Measurements from ENCODE around the gene NDUFAF2. TPM values are rescaled to one million over a fixed set of nuclear protein-coding genes. Genes with fewer than 3 reads are reported as not detected.
"Not testable (repeated sequence)": the region's sequence is repeated elsewhere in the genome, so short reads cannot be mapped to it uniquely, and the experiment has no call there.

The NDUFAF2 gene
- total and polyA plus RNA-seq, 2 experiments from 2014 or later, result 28.8 to 51.2 TPM

DNA sequence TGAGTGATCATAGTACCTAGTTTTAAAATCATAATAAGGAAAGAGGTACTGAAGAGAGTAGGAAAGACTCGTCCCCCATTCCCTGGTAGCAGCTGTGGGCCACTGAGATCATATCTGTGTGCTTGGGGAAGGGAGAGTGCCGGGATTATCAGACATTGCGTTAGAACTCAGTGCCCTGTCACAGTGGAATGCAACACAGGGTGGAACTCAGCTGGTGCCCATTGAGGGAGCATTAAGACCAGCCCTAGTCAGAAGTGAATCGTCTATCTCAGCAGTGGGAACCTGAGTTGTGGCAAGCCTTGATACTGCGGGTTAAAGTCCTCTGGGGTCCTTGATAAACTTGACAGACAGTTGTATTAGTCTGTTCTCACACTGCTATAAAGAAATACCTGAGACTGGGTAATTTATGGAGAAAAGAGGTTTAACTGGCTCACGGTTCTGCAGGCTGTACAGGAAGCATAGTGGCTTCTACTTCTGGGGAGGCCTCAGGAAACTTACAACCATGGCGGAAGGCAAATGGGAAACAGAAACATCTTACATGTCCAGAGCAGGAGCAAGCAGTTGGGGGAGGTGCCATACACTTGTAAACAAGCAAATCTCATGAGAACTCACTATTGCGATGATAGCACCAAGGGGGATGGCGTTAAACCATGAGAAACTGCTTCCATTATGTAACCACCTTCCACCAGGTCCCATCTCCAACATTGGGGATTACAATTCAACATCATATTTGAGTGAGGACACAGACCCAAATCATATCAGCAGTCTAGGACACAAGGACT, 33.1 kb downstream of the NDUFAF2 start:
- no peaks in the 10 kb centered on the region for H3K36me3 ChIP-seq

DNA sequence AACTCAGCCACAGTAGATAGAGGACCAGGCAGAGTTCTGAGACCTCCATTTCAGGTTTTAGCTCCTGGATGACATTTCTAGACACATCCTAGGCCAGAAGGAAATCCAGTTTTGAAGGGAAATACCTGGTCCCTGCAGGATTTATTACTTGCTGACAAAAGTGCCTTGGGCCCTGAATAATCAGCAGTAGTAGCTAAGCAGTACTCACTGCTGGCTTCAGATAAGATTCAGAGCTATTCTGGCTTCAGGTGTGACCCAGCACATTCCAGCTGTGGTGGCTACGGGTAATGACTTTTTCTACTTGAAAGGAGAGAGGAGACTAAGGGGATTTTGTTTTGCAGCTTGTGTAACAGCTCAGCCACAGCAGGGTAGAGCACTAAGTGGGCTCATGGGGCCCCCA, 34.0 kb downstream of the NDUFAF2 start:
- Histone ChIP-seq H3K27ac (no peak overlapping the region), H3K4me3 (no peak overlapping the region), H3K27me3 (no peaks in the 10 kb centered on the region), H3K9me3 (ENCODE audit: low read depth) (no peaks in the 10 kb centered on the region), H3K36me3 (no peaks in the 10 kb centered on the region), H3K4me1 (ENCODE audit: low read depth) (no peaks in the 10 kb centered on the region)
- TF ChIP-seq, protein P1, sequence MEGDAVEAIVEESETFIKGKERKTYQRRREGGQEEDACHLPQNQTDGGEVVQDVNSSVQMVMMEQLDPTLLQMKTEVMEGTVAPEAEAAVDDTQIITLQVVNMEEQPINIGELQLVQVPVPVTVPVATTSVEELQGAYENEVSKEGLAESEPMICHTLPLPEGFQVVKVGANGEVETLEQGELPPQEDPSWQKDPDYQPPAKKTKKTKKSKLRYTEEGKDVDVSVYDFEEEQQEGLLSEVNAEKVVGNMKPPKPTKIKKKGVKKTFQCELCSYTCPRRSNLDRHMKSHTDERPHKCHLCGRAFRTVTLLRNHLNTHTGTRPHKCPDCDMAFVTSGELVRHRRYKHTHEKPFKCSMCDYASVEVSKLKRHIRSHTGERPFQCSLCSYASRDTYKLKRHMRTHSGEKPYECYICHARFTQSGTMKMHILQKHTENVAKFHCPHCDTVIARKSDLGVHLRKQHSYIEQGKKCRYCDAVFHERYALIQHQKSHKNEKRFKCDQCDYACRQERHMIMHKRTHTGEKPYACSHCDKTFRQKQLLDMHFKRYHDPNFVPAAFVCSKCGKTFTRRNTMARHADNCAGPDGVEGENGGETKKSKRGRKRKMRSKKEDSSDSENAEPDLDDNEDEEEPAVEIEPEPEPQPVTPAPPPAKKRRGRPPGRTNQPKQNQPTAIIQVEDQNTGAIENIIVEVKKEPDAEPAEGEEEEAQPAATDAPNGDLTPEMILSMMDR (IDR thresholded peaks at IDR 0.05; ENCODE audit: low read depth, low read length), result no peak
- DNase-seq (ENCODE audit: low read depth in 1 of 2, low spot score in 1 of 2), result peak in 1 of 2 donors; percentile 2

More for the DNA sequence above, 33.1 kb downstream of the NDUFAF2 start:
- Histone ChIP-seq H3K9me3 (ENCODE audit: low read depth) (no peaks in the 10 kb centered on the region), H3K27me3 (no peaks in the 10 kb centered on the region), H3K4me3 (no peak overlapping the region), H3K4me1 (ENCODE audit: low read depth) (no peaks in the 10 kb centered on the region), H3K27ac (no peak overlapping the region)
- peak; percentile 2 to 11 for DNase-seq (ENCODE audit: low read depth in 1 of 2, low spot score in 1 of 2)
- TF ChIP-seq, protein P1 (IDR thresholded peaks at IDR 0.05; ENCODE audit: low read depth, low read length), result no peak

DNA sequence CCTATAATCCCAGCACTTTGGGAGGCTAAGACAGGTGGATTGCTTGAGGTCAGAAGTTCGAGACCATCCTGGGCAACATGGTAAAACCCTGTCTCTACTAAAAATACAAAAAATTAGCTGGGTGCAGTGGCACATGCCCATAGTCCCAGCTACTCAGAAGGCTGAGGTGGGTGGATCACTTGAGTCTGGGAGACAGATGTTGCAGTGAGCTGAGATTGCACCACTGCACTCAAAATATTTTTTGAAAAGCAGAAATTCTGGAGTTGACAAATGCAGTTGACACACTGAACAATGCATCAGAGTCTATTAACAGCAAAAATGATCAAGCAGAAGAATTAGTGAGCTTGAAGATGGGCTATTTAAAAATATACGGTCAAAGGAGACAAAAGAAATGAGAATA, 35.5 kb downstream of the NDUFAF2 start:
- no peaks in the 10 kb centered on the region for H3K27me3 ChIP-seq
- TF ChIP-seq, protein P1 (IDR thresholded peaks at IDR 0.05; ENCODE audit: low read depth, low read length), result no peak
- no peak overlapping the region for H3K27ac ChIP-seq
- no peaks in the 10 kb centered on the region for H3K36me3 ChIP-seq
- DNase-seq (ENCODE audit: low read depth in 1 of 2, low spot score in 1 of 2), result no peak
- H3K4me3 ChIP-seq, result no peak overlapping the region
- no peaks in the 10 kb centered on the region for H3K4me1 ChIP-seq (ENCODE audit: low read depth)
- no peaks in the 10 kb centered on the region for H3K9me3 ChIP-seq (ENCODE audit: low read depth)

DNA sequence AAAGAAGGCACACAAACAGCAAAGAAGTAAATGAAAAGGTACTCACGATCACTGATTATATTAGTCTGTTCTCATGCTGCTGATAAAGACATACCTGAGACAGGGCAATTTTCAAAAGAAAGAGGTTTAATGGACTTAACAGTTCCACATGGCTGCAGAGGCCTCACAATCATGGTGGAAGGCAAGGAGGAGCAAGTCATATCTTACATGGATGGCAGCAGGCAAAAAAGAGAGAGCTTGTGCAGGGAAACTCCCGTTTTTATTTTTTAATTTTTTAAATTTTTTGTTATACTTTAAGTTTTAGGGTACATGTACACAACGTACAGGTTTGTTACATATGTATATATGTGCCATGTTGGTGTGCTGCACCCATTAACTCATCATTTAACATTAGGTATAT, 37.1 kb downstream of the NDUFAF2 start:
- H3K4me1 ChIP-seq (ENCODE audit: low read depth); H3K27me3 ChIP-seq; DNase-seq (ENCODE audit: low read depth in 1 of 2, low spot score in 1 of 2); H3K27ac ChIP-seq; H3K36me3 ChIP-seq; H3K4me3 ChIP-seq; H3K9me3 ChIP-seq (ENCODE audit: low read depth): not testable (repeated sequence)

DNA sequence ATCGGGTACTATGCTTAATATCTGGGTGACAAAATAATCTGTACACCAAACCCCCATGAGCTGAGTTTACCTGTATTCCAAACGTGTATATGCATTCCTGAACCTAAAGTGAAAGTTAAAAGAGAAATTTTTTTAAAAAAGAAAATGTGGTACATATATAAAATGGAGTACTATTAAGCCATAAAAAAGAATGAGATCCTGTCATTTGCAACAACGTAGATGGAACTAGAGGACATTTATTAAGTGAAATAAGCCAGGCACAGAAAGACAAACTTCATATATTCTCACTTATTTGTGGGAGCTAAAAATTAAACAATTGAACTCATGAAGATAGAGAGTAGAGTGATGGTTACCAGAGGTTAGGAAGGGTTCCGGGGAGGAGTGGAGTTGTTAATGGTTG, 44.8 kb downstream of the NDUFAF2 start:
- TF ChIP-seq, protein P1 (IDR thresholded peaks at IDR 0.05; ENCODE audit: low read depth, low read length), result no peak
- no peak for DNase-seq (ENCODE audit: low read depth in 1 of 2, low spot score in 1 of 2)
- no peaks in the 10 kb centered on the region for H3K4me1 ChIP-seq (ENCODE audit: low read depth)
- no peaks in the 10 kb centered on the region for H3K36me3 ChIP-seq
- no peaks in the 10 kb centered on the region for H3K9me3 ChIP-seq (ENCODE audit: low read depth)
- H3K27me3 ChIP-seq, result no peaks in the 10 kb centered on the region
- H3K4me3 ChIP-seq, result no peak overlapping the region
- H3K27ac ChIP-seq, result no peak overlapping the region

DNA sequence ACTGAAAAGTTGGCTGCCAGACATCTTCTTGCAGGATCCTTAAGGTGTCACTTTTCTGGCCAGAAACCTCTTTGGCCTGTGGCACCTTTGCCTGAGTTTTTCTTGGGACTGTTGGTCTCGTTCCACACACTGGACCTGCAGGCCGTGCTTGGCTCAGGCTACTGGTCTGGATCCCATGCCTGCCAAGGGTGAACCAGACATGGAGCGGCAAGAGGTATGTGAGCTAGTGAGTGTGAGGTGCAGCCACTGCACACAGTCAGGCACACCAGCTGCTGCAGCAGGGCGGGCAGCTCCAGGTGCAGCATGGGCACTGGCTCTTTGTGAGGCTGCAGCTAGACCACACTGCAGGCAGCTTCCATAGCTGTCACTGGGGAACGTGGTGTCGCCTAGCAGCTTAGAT, 47.9 kb downstream of the NDUFAF2 start:
- Histone ChIP-seq H3K4me3 (no peak overlapping the region), H3K27ac (no peak overlapping the region), H3K4me1 (ENCODE audit: low read depth) (no peaks in the 10 kb centered on the region), H3K27me3 (no peaks in the 10 kb centered on the region), H3K36me3 (no peaks in the 10 kb centered on the region), H3K9me3 (ENCODE audit: low read depth) (no peaks in the 10 kb centered on the region)
- TF ChIP-seq, protein P1 (IDR thresholded peaks at IDR 0.05; ENCODE audit: low read depth, low read length), result no peak
- DNase-seq (ENCODE audit: low read depth in 1 of 2, low spot score in 1 of 2), result no peak
